Measurements from ENCODE around the gene ALKBH1. TPM values are rescaled to one million over a fixed set of nuclear protein-coding genes. Genes with fewer than 3 reads are reported as not detected.

ALKBH1 gene
- 7.3 TPM for polyA plus RNA-seq (2012; ENCODE audit: insufficient read length, low read depth)

DNA sequence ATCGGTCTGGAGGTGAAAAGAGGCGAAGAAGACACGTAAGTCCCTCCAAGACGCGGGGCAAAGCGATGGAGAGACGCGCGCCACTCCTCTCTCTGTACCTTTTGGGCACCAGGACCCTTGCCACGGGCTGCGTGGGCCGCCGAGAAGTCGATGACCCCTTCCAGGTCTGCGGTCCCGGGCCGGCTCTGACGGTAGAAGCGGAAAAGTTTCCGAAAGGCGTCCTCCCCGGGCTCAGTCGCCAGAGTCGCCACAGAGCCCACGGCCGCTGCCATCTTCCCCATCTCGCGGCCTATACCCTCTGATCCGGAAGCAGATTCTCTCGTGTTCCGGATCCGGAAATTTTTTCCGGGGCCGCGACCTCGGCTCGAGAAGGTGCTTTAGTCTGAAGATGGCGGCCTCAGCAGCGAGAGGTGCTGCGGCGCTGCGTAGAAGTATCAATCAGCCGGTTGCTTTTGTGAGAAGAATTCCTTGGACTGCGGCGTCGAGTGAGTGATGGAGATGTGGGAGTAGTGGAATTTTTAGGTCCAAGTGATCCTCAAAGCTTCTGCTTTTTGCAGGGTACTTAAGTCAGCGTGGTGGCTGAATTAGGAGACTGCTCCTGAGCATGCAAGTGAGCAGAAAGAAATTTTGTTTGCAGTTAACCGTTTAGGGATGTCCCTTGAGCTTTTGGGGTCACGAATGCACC is at the start of gene ALKBH1, which contains the start of gene SLIRP:
Gene ALKBH1 (minus strand): TSS at position 300 of the 685 bp plus-strand sequence. CDS start 19 bp downstream, at position 281.
Gene SLIRP (plus strand): TSS at position 380 of the 685 bp plus-strand sequence. CDS start 9 bp downstream, at position 389.
- peak; percentile 91 for TF ChIP-seq TAF1 (IDR thresholded peaks at IDR 0.05; ENCODE audit: borderline replicate concordance, insufficient read depth, low read length)
- TF ChIP-seq FOXP2 (optimal IDR thresholded peaks at IDR 0.05; ENCODE audit: borderline replicate concordance, extremely low read depth, extremely low read length, insufficient read depth), result no peak
- TF ChIP-seq POLR2AphosphoS5 (IDR thresholded peaks at IDR 0.05; ENCODE audit: low read depth, low read length), result peak; percentile 82
- no peak for TF ChIP-seq SIN3A (IDR thresholded peaks at IDR 0.05; ENCODE audit: borderline replicate concordance, insufficient read depth, low read length)
- TF ChIP-seq, protein P1, sequence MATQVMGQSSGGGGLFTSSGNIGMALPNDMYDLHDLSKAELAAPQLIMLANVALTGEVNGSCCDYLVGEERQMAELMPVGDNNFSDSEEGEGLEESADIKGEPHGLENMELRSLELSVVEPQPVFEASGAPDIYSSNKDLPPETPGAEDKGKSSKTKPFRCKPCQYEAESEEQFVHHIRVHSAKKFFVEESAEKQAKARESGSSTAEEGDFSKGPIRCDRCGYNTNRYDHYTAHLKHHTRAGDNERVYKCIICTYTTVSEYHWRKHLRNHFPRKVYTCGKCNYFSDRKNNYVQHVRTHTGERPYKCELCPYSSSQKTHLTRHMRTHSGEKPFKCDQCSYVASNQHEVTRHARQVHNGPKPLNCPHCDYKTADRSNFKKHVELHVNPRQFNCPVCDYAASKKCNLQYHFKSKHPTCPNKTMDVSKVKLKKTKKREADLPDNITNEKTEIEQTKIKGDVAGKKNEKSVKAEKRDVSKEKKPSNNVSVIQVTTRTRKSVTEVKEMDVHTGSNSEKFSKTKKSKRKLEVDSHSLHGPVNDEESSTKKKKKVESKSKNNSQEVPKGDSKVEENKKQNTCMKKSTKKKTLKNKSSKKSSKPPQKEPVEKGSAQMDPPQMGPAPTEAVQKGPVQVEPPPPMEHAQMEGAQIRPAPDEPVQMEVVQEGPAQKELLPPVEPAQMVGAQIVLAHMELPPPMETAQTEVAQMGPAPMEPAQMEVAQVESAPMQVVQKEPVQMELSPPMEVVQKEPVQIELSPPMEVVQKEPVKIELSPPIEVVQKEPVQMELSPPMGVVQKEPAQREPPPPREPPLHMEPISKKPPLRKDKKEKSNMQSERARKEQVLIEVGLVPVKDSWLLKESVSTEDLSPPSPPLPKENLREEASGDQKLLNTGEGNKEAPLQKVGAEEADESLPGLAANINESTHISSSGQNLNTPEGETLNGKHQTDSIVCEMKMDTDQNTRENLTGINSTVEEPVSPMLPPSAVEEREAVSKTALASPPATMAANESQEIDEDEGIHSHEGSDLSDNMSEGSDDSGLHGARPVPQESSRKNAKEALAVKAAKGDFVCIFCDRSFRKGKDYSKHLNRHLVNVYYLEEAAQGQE (IDR thresholded peaks at IDR 0.05; ENCODE audit: insufficient read depth in 1 of 2, low read depth in 2 of 2, low read length in 2 of 2), result no peak

GRCh38 chr14:77752799-77753516 is 45.1 kb upstream of the ALKBH1 start:
- TF ChIP-seq FOXP2 (optimal IDR thresholded peaks at IDR 0.05; ENCODE audit: borderline replicate concordance, extremely low read depth, extremely low read length, insufficient read depth) (no peak), SIN3A (IDR thresholded peaks at IDR 0.05; ENCODE audit: borderline replicate concordance, insufficient read depth, low read length) (no peak), TAF1 (IDR thresholded peaks at IDR 0.05; ENCODE audit: borderline replicate concordance, insufficient read depth, low read length) (no peak), POLR2AphosphoS5 (IDR thresholded peaks at IDR 0.05; ENCODE audit: low read depth, low read length) (no peak)
- TF ChIP-seq, protein P1 (IDR thresholded peaks at IDR 0.05; ENCODE audit: insufficient read depth in 1 of 2, low read depth in 2 of 2, low read length in 2 of 2), result no peak

GRCh38 chr14:77752266-77752665 is 44.4 kb upstream of the ALKBH1 start:
- no peak for TF ChIP-seq POLR2AphosphoS5 (IDR thresholded peaks at IDR 0.05; ENCODE audit: low read depth, low read length)
- no peak for TF ChIP-seq SIN3A (IDR thresholded peaks at IDR 0.05; ENCODE audit: borderline replicate concordance, insufficient read depth, low read length)
- TF ChIP-seq, protein P1 (IDR thresholded peaks at IDR 0.05; ENCODE audit: insufficient read depth in 1 of 2, low read depth in 2 of 2, low read length in 2 of 2), result no peak
- no peak for TF ChIP-seq TAF1 (IDR thresholded peaks at IDR 0.05; ENCODE audit: borderline replicate concordance, insufficient read depth, low read length)
- no peak for TF ChIP-seq FOXP2 (optimal IDR thresholded peaks at IDR 0.05; ENCODE audit: borderline replicate concordance, extremely low read depth, extremely low read length, insufficient read depth)

- TF ChIP-seq SIN3A (IDR thresholded peaks at IDR 0.05; ENCODE audit: borderline replicate concordance, insufficient read depth, low read length), result no peak
- no peak for TF ChIP-seq FOXP2 (optimal IDR thresholded peaks at IDR 0.05; ENCODE audit: borderline replicate concordance, extremely low read depth, extremely low read length, insufficient read depth)
- TF ChIP-seq POLR2AphosphoS5 (IDR thresholded peaks at IDR 0.05; ENCODE audit: low read depth, low read length), result no peak
- TF ChIP-seq, protein P1 (IDR thresholded peaks at IDR 0.05; ENCODE audit: insufficient read depth in 1 of 2, low read depth in 2 of 2, low read length in 2 of 2), result no peak
- no peak for TF ChIP-seq TAF1 (IDR thresholded peaks at IDR 0.05; ENCODE audit: borderline replicate concordance, insufficient read depth, low read length)
These were observed 38.4 kb upstream of the ALKBH1 start for GRCh38 chr14:77746064-77746702.

Data from PFSK-1 (cell line).